ENCODE measurements around the gene VPS13D.

DNA sequence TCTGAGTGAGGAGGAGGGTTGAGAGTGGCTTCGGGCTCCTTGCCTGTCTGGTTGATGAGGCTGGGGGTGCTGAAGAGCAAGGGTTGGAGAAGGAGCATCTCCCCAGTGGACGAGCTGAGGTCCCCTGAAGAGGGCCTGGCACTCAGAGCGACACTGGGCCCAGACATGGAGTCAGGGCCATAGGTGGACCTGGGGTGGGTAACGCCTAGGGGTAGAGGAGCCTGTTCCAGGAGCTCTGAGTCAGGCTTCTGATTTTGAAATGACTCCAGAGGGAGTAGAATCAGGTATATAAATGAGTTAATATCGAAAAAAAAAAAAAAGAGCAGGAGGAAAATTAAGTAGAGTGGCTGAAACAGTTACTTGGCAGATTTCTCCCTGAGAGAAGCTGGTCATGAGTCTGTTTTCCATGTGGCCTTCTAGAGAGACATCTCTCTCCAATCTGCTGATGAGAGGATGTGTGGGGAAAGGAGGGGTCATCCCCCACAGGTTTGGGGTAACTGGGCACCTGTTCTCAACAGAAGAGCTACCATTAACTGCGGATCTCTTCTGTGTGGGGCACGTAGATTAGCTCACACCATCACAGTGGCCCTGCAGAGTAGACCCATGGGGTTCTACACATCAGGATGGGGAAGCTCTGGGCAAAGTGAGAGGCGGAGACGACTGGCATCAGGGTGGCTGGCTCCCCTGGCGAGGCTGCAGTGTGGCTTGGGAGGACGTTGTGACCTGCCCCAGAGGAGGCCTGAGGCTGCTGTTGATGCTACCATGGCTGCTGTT is 272.7 kb downstream of the VPS13D start:
- TF ChIP-seq, protein P1, sequence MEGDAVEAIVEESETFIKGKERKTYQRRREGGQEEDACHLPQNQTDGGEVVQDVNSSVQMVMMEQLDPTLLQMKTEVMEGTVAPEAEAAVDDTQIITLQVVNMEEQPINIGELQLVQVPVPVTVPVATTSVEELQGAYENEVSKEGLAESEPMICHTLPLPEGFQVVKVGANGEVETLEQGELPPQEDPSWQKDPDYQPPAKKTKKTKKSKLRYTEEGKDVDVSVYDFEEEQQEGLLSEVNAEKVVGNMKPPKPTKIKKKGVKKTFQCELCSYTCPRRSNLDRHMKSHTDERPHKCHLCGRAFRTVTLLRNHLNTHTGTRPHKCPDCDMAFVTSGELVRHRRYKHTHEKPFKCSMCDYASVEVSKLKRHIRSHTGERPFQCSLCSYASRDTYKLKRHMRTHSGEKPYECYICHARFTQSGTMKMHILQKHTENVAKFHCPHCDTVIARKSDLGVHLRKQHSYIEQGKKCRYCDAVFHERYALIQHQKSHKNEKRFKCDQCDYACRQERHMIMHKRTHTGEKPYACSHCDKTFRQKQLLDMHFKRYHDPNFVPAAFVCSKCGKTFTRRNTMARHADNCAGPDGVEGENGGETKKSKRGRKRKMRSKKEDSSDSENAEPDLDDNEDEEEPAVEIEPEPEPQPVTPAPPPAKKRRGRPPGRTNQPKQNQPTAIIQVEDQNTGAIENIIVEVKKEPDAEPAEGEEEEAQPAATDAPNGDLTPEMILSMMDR (IDR thresholded peaks at IDR 0.05) = no peak
- no peak for TF ChIP-seq POLR2A (IDR thresholded peaks at IDR 0.05)

All from right lobe of liver (tissue), 4 donors.